K562 (cell line): ENCODE results near the gene NDUFB8.

Experiments
- GABPA ChIP-seq: fragments of 200-800 bp; sonication (Bioruptor generic); conservative IDR thresholded peaks from 2 replicates; pipeline ENCODE4 v1.6.1; 2016; ENCODE audit warnings: low read depth, missing genetic modification characterization, missing compliant biosample characterization
- TF ChIP-seq, protein P1 (sequence below): fragments of 250-450 bp; sonication (Bioruptor Pico); IDR thresholded peaks from 2 replicates; pipeline ENCODE4 v1.8.0; 2021; ENCODE audit warnings: moderate library complexity, mild to moderate bottlenecking, inconsistent platforms
- TF ChIP-seq, protein P2 (sequence below): fragments of 250-450 bp; sonication (Bioruptor Pico); IDR thresholded peaks from 2 replicates; pipeline ENCODE4 v1.8.0; 2021; ENCODE audit warnings: borderline replicate concordance, mild to moderate bottlenecking, moderate library complexity; ENCODE audit not compliant: poor library complexity, severe bottlenecking
- TF ChIP-seq, protein P3 (sequence below), 2 experiments: IDR thresholded peaks in 1 of 2; conservative IDR thresholded peaks in 1 of 2; 2 replicates each; pipeline ENCODE4 v1.6.1; 2016; ENCODE audit warnings: low read depth in 2 of 2, mild to moderate bottlenecking in 1 of 2, missing compliant biosample characterization in 1 of 2, missing genetic modification characterization in 1 of 2, moderate library complexity in 1 of 2

DNA sequence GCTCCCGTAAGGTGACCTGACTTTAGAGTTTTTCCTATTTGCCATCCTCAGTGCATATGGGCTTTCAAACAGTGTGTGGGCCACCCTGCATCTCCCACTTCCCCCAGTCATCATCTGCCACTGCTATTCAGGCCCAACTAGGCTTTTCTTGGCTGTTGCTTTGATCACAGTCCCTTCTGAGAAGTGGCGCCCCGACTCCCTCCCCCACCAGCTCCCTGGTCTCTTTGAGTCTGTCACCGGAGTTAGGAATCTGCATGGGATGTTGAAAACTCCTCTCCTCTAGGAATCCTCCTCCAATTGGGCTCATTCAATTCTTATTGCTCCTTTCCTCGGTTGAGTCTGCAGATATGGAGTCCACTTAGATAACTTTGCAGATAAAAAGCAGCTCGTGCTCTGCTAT, 38.2 kb upstream of the NDUFB8 start:
- TF ChIP-seq, protein P1, sequence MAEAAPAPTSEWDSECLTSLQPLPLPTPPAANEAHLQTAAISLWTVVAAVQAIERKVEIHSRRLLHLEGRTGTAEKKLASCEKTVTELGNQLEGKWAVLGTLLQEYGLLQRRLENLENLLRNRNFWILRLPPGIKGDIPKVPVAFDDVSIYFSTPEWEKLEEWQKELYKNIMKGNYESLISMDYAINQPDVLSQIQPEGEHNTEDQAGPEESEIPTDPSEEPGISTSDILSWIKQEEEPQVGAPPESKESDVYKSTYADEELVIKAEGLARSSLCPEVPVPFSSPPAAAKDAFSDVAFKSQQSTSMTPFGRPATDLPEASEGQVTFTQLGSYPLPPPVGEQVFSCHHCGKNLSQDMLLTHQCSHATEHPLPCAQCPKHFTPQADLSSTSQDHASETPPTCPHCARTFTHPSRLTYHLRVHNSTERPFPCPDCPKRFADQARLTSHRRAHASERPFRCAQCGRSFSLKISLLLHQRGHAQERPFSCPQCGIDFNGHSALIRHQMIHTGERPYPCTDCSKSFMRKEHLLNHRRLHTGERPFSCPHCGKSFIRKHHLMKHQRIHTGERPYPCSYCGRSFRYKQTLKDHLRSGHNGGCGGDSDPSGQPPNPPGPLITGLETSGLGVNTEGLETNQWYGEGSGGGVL (CRISPR knock-in tag): no peak
- TF ChIP-seq GABPA (tag): no peak
- TF ChIP-seq, protein P2, sequence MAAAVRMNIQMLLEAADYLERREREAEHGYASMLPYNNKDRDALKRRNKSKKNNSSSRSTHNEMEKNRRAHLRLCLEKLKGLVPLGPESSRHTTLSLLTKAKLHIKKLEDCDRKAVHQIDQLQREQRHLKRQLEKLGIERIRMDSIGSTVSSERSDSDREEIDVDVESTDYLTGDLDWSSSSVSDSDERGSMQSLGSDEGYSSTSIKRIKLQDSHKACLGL (CRISPR knock-in tag): no peak
- TF ChIP-seq, protein P3, sequence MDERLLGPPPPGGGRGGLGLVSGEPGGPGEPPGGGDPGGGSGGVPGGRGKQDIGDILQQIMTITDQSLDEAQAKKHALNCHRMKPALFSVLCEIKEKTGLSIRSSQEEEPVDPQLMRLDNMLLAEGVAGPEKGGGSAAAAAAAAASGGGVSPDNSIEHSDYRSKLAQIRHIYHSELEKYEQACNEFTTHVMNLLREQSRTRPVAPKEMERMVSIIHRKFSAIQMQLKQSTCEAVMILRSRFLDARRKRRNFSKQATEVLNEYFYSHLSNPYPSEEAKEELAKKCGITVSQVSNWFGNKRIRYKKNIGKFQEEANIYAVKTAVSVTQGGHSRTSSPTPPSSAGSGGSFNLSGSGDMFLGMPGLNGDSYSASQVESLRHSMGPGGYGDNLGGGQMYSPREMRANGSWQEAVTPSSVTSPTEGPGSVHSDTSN (CRISPR knock-in tag; IDR thresholded peaks at IDR 0.05; ENCODE audit: low read depth): no peak
- TF ChIP-seq, protein P3 (tag; conservative IDR thresholded peaks at IDR 0.05; ENCODE audit: low read depth): no peak
